Osteocyte (in vitro differentiated cells): Measurements from ENCODE around the gene FAR1. TPM values are rescaled to one million over a fixed set of nuclear protein-coding genes. Genes with fewer than 3 reads are reported as not detected.
"Not testable (repeated sequence)": the region's sequence is repeated elsewhere in the genome, so short reads cannot be mapped to it uniquely, and the experiment has no call there.

Experiments
- DNase-seq: peaks from one replicate; pipeline ENCODE4 v3.0.0; 2021; ENCODE audit warnings: mixed read lengths; ENCODE audit not compliant: unreplicated experiment; ENCODE audit errors: extremely low spot score
- H3K27ac Mint-ChIP-seq: one replicate; pipeline ENCODE4 v1.8.0; 2021; ENCODE audit warnings: mild to moderate bottlenecking, mixed read lengths; ENCODE audit not compliant: unreplicated experiment
- H3K27me3 Mint-ChIP-seq: one replicate; pipeline ENCODE4 v1.8.0; 2021; ENCODE audit warnings: mixed read lengths; ENCODE audit not compliant: unreplicated experiment
- H3K36me3 Mint-ChIP-seq: one replicate; pipeline ENCODE4 v1.8.0; 2021; ENCODE audit warnings: mixed read lengths; ENCODE audit not compliant: unreplicated experiment
- H3K4me1 Mint-ChIP-seq: one replicate; pipeline ENCODE4 v1.8.0; 2021; ENCODE audit warnings: mixed read lengths; ENCODE audit not compliant: unreplicated experiment
- H3K4me3 Mint-ChIP-seq: one replicate; pipeline ENCODE4 v1.8.0; 2021; ENCODE audit warnings: mild to moderate bottlenecking, moderate library complexity, mixed read lengths; ENCODE audit not compliant: unreplicated experiment
- H3K9me3 Mint-ChIP-seq: one replicate; pipeline ENCODE4 v1.8.0; 2021; ENCODE audit warnings: mixed read lengths; ENCODE audit not compliant: unreplicated experiment
- total RNA-seq: library from RNA; stranded (reverse); gene quantifications from 2 replicates; pipeline ENCODE4 v1.2.1, GENCODE V29; 2021
- TF ChIP-seq, protein P1 (sequence below): fragments of 200-600 bp; sonication (generic); IDR thresholded peaks from 2 replicates; pipeline ENCODE4 v1.5.0; 2021; ENCODE audit warnings: antibody characterized with exemption, mild to moderate bottlenecking, moderate library complexity

FAR1 gene
- total RNA-seq, 1 donor from 2014 or later = 50.8 TPM

- DNase-seq = no peak
These were observed 53.3 kb downstream of the FAR1 start for GRCh38 chr11:13721760-13722159.

DNA sequence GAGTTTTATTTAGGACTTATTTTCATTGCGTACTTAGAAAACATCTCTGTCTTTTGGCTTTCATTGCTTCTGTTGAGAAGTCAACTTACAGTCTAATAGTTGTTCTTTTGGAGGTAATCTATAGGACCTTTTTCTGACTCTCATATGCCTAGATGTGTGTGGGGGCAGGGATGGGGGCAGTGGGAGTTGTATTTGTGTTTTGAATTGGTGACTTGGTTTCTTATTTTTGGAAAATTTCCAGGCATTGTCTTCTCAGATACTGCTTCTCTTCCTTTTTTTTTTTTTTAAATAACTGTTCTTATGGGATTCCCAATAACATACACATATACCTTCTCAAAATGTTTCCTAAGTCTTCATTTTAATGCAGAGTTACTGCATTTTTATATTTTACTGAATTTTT, 58.0 kb downstream of the FAR1 start:
- Mint-ChIP-seq H3K27me3 (no peaks in the 10 kb centered on the region), H3K4me3 (no peak overlapping the region), H3K9me3 (no peaks in the 10 kb centered on the region), H3K36me3 (peaks cover 44% of the 10 kb centered on the region), H3K27ac (no peak overlapping the region), H3K4me1 (peaks cover 6% of the 10 kb centered on the region)
- no peak for DNase-seq
- TF ChIP-seq, protein P1, sequence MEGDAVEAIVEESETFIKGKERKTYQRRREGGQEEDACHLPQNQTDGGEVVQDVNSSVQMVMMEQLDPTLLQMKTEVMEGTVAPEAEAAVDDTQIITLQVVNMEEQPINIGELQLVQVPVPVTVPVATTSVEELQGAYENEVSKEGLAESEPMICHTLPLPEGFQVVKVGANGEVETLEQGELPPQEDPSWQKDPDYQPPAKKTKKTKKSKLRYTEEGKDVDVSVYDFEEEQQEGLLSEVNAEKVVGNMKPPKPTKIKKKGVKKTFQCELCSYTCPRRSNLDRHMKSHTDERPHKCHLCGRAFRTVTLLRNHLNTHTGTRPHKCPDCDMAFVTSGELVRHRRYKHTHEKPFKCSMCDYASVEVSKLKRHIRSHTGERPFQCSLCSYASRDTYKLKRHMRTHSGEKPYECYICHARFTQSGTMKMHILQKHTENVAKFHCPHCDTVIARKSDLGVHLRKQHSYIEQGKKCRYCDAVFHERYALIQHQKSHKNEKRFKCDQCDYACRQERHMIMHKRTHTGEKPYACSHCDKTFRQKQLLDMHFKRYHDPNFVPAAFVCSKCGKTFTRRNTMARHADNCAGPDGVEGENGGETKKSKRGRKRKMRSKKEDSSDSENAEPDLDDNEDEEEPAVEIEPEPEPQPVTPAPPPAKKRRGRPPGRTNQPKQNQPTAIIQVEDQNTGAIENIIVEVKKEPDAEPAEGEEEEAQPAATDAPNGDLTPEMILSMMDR = no peak

More at GRCh38 chr11:13721760-13722159, 53.3 kb downstream of the FAR1 start:
- H3K9me3 Mint-ChIP-seq = no peaks in the 10 kb centered on the region
- peaks cover 37% of the 10 kb centered on the region for H3K36me3 Mint-ChIP-seq
- TF ChIP-seq, protein P1 = no peak
- H3K4me1 Mint-ChIP-seq = peaks cover 16% of the 10 kb centered on the region
- H3K27me3 Mint-ChIP-seq = no peaks in the 10 kb centered on the region
- no peak overlapping the region for H3K27ac Mint-ChIP-seq
- no peak overlapping the region for H3K4me3 Mint-ChIP-seq

GRCh38 chr11:13728076-13728475, 59.6 kb downstream of the FAR1 start:
- TF ChIP-seq, protein P1 = no peak
- Mint-ChIP-seq H3K36me3 (peaks cover 47% of the 10 kb centered on the region), H3K9me3 (no peaks in the 10 kb centered on the region), H3K4me1 (peaks cover 1% of the 10 kb centered on the region), H3K27ac (no peak overlapping the region), H3K4me3 (no peak overlapping the region), H3K27me3 (no peaks in the 10 kb centered on the region)
- DNase-seq = no peak

DNA sequence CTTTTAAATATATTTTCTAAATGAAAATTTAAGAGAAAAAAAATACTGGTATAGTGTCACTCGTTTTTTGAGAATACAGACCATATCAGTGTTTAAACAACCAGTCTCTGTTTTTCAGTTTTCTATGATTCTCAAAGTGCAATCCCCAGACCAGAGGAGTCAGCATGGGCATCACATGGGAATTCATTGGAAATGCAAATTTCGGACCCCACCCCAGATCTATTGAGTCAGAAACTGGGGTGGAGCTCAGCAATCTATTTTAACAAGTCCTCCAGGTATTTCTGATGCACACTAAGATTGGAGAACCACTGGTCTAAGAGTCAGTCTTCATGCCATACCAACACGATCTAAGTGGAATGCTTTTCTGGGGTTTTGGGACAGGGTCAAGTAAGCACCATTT, 66.1 kb downstream of the FAR1 start:
- H3K4me1 Mint-ChIP-seq = no peaks in the 10 kb centered on the region
- peaks cover 2% of the 10 kb centered on the region for H3K27me3 Mint-ChIP-seq
- H3K36me3 Mint-ChIP-seq = peaks cover 13% of the 10 kb centered on the region
- H3K27ac Mint-ChIP-seq = no peak overlapping the region
- H3K9me3 Mint-ChIP-seq = no peaks in the 10 kb centered on the region
- H3K4me3 Mint-ChIP-seq = no peak overlapping the region
- DNase-seq = no peak
- TF ChIP-seq, protein P1 = no peak

GRCh38 chr11:13745165-13745564, 76.7 kb downstream of the FAR1 start:
- no peak overlapping the region for H3K4me3 Mint-ChIP-seq
- TF ChIP-seq, protein P1 = no peak
- no peak for DNase-seq
- no peaks in the 10 kb centered on the region for H3K4me1 Mint-ChIP-seq
- no peak overlapping the region for H3K27ac Mint-ChIP-seq
- no peaks in the 10 kb centered on the region for H3K9me3 Mint-ChIP-seq
- no peaks in the 10 kb centered on the region for H3K36me3 Mint-ChIP-seq
- peaks cover 47% of the 10 kb centered on the region for H3K27me3 Mint-ChIP-seq

DNA sequence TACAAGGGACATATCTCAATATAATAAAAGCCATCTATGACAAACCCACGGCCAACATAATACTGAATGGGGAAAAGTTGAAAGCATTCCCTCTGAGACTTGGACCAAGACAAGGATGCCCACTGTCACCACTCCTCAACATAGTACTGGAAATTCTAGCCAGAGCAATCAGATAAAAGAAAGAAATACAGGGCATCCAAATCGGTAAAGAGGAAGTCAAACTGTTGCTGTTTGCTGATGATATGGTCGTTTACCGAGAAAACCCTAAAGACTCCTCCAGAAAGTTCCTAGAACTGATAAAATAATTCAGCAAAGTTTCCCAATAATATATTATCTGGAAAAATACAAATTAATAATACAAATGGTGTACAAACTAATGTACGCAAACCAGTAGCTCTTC, 84.8 kb downstream of the FAR1 start:
- peaks cover 31% of the 10 kb centered on the region for H3K27me3 Mint-ChIP-seq
- H3K4me1 Mint-ChIP-seq, H3K4me3 Mint-ChIP-seq, H3K27ac Mint-ChIP-seq, DNase-seq, H3K36me3 Mint-ChIP-seq, H3K9me3 Mint-ChIP-seq: not testable (repeated sequence)
